ENCODE measurements around the gene SUPT5H.

DNA sequence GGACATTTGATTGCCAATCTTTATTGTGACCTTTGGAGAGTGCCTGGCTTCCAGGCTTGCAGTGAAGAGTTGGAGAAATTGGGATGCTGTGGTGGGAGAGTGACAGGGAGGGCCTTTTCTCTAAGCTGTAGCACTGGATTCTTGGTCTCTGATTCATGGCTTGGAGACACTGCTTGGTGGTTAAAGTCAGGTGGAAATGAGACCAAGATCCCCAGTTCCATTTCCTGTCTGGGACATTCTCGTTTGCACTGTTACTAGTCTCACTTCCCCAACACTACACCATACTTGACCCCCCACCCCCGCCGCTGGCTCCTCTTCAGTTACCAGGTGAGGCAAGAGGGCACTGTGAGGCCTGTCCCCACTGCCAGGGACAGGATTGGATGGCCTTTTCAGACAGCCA is 2.9 kb downstream of the SUPT5H start:
- TF ChIP-seq CTCF (IDR thresholded peaks at IDR 0.05) (no peak), POLR2A (IDR thresholded peaks at IDR 0.05) (no peak)

Measured in breast epithelium (tissue), 3 donors.